Measurements from ENCODE around the gene CCDC124.

- TF ChIP-seq CTCF (IDR thresholded peaks at IDR 0.05 in 2 of 3, conservative IDR thresholded peaks at IDR 0.05 in 1 of 3; ENCODE audit: control insufficient read depth in 2 of 3, extremely low read depth in 1 of 3, insufficient read depth in 1 of 3, low read depth in 3 of 3, low read length in 3 of 3), result no peak
- no peak for TF ChIP-seq BRCA1 (IDR thresholded peaks at IDR 0.05; ENCODE audit: low read depth, low read length)
- TF ChIP-seq MAX (IDR thresholded peaks at IDR 0.05; ENCODE audit: low read depth, low read length), result no peak
- TF ChIP-seq CEBPB (IDR thresholded peaks at IDR 0.05; ENCODE audit: borderline replicate concordance in 1 of 2, low read depth in 2 of 2, low read length in 2 of 2), result no peak
- TF ChIP-seq POLR2A (IDR thresholded peaks at IDR 0.05; ENCODE audit: low read depth, low read length), result no peak
- TF ChIP-seq ZNF384 (IDR thresholded peaks at IDR 0.05; ENCODE audit: borderline replicate concordance, low read depth, low read length), result no peak
- no peak for TF ChIP-seq POLR2AphosphoS5 (IDR thresholded peaks at IDR 0.05; ENCODE audit: low read length)
- TF ChIP-seq USF1 (IDR thresholded peaks at IDR 0.05; ENCODE audit: borderline replicate concordance, extremely low read length, insufficient read depth, low read depth, low read length), result no peak
- TF ChIP-seq TAF1 (IDR thresholded peaks at IDR 0.05; ENCODE audit: borderline replicate concordance, low read depth, low read length), result no peak
- TF ChIP-seq FOXM1 (IDR thresholded peaks at IDR 0.05; ENCODE audit: low read depth, low read length), result no peak
Measured at GRCh38 chr19:17950310-17951156, 17.7 kb downstream of the CCDC124 start.
